T-helper 2 cell (primary cell): ENCODE measurements around the gene TRMU.
"Not testable (repeated sequence)": the region's sequence is repeated elsewhere in the genome, so short reads cannot be mapped to it uniquely, and the experiment has no call there.

Experiments used
- DNase-seq, 5 experiments: peaks; one replicate each; pipeline versions ENCODE4 v3.0.0 to v3.0.0-alpha.2; 2012 to 2022

TRMU gene

DNA sequence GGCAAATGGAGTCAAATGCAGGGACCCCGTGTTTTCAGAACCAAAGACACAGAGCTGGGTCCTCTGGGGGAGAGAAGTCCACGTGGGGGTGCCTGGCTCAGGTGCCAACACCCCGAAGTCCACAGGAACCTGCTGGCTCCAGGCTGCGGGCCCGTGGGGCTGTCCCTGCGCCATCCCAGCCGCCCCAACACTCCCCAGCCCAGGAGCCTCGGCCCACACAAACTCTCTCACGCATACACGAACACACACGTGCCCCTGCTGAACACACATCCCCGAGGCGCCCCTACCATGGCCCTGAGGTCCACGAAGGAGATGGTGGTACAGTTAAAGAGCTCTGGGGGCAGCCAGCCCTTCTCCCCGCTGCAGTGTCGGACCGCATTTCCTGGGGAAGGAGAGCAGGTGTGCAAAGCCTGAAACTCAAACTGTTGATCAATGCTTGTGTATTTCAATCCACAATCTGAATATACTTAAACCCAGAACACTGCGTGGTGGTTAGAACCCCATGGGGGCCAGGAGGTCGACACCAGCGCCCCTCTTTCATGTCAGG is 54.7 kb downstream of the TRMU start:
- DNase-seq, result no peak

DNA sequence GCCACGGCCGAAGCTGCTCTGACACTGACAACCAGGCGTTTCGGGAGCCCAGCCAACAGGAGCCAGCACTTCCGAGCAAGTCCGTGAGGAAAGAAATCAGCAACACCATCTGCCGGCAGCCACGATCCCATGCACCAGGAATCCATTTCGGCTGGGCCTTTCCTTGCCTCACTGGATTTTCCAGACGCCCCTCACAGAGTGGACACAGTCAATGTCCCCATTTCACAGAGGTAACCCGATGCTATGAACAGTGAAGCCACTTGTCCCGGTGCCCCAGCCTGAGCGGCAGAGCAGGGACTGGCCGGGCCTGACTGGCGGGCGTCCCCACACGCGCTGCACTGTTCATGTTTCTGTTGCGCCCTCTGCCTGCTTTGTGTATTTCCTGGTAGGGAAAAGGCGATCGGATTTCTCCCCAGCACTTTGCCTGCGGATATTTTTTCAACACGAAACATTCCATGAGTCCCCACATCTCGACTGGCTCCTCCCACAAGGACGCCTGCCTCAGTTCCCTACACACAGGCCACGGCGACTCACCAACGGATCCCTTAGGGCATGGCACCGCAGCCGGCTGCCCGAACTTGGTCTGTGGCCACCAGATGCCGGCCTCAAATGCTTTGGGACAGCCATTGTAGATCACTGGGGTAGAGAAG is 55.3 kb downstream of the TRMU start:
- DNase-seq, result no peak

DNA sequence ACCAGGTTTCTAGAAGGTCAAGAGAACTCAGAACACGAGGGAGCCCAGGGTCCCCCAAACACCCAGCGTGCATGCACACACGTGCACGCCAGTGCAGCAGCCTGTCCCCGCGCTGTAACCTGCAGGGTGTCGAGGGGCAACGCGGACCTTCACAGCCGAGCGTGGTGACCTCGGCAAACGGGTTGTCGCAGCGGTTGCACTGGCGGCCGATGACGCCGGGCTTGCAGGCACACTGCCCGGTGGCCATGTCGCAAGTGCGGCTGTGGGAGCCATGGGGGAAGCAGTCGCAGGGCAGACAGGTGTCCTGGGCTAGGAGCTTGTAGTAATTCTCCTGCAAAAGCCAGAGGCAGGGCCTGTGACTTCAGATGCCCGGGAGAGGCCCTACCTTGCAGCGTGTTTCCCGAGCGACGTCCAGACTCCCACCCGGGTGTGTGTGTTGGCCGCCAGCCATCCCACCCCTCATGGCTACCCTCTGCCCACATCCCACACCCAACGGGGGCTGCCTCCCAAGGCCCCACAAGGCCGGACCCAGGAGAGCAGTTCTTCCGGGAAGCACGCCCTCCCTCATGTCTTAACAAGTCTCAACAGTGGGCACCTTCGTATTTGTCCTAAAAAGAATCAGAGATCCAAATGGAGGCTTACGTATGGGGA is 56.1 kb downstream of the TRMU start:
- no peak for DNase-seq

DNA sequence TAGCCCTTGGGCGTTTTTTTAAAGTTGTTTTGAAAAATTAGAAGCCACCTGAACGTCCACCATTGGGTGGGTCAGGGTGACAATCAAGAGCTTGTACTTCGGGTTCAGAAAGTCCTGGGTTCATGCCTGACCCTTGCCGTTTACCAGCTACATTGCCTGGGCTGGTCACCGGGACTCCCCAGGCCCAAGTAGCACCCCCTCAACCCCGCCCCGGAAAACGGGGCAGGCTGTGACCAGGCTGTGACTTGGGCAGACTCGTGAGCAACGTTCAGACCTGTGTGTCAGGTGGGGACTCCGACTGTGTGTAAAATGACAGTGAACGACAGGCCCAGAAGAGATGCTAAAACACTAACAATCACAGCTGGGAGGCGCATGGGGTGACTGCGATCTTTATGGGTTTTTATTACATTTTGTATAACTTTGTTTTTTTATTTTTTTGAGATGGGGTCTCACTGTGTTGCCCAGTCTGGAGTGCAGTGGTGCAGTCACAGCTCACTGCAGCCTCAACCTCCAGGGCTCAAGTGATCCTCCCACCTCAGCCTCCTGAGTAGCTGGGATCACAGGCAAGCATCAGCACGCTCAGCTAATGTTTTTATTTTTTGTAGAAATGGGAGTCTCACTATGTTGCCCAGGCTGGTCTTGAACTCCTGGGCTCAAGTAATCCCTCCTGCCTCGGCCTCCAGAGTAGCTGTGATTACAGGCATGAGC is 56.8 kb downstream of the TRMU start:
- no peak for DNase-seq

DNA sequence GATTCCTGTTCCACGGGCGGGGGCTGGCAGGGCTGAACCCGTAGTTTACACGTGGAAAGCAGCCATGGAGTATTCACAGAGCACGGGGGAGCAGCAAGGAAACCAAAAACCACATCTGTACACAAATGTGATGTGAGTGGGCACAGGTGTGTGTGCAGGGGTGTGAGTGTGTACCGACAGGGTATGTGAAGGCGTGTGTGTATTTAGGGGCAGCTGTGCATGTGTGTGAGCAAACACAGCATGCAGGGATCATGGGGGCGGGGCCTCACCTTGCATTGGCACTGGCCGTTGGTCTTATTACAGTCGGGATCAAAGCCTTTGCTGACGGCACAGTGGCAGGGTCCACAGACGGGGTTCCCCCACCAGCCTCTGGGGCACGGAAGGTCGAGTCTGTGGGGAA is 58.4 kb downstream of the TRMU start:
- DNase-seq, result no peak

DNA sequence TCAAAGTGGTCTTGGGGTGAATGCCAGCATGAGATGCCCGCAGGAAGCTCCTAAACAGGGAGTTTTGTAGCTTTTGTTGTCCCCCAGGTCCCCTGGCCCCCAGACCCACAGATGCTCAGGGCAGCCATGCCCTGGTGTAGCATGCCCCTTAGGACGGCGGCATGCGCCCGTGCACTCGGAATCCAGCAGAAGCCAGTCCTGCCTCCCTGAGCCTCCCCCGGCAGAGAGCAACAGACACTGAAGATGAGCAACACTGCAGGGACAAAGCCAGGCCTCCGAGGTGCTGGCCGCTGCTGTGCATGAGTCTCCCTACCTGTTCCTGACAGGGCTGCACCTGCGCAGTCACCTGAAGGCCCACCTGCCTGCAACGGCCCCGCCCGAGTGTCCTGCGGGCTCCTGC is 59.1 kb downstream of the TRMU start:
- DNase-seq, result no peak

DNA sequence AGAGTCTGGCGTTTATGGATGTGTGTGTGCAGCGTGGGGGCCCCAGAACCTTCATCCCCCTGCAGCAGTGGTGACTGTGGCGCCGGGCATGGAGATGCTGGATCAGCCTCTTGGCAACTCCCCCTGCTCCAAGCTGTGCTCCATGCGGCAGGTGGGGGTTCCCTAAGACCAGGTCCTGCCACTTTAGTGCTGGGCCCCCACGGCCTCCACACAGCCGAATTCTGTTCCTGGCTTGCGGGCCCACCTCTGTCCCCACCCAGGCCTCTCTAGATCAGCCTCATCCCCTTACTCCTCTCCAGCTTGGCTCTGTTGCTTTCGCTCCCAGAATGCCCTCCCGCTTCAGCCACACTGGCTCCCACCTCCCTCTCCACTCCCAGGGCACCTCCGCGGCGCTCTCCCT is 59.6 kb downstream of the TRMU start:
- DNase-seq, result no peak

DNA sequence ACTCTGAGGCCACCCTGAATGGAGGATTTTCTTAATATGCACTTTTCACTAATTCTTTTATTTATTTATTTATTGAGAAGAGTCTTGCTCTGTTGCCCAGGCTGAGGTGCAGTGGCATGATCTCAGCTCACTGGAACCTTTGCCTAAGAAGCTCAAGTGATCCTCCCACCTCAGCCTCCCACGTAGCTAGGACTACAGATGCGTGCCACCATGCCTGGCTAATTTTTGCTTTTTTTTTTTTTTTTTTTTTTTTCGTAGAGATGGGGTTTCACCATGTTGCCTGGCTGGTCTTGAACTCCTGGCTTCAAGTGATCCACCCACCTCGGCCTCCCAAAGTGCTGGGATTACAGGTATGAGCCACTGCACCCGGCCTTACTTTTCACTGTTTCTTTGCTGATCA is 61.5 kb downstream of the TRMU start:
- not testable (repeated sequence) for DNase-seq

DNA sequence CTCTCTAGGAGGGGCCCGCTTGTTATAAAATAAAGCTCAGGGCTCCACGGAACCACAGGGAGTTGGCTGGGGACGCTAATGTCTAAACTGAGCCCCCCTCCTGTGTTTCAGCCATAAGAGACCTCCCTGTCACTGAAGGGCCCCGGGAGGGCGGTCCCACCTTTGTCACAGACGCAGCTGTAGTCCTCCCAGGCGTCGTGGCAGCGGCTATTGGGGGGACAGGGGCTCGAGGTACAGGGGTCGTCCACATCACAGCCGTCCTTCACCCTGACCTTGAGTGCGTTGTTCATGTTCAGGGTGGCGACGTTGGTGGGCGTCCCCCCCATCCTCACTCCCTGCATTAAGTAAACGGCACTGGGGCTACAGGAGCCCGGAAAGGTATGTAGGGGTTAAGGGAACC is 62.0 kb downstream of the TRMU start:
- no peak for DNase-seq

DNA sequence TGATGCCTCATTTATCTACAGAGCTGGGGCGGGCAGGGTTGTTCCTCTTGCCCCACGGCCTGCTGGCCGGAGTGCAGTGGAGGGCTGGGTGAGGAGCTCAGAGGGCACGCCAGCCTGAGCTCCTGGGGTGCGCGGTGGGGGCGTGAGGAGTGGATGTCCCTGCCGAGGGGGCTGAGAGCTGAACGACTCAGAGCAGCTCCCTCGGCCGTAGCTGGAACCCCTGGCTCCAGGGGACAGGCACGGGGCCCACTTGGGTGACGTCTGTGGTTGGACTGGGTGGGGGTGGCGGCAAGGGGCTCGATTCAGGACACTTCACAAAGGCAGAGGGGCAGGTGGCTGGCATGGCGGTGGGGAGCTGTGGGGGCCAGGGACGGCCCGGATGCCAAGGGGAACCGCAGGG is 62.4 kb downstream of the TRMU start:
- DNase-seq, result no peak

DNA sequence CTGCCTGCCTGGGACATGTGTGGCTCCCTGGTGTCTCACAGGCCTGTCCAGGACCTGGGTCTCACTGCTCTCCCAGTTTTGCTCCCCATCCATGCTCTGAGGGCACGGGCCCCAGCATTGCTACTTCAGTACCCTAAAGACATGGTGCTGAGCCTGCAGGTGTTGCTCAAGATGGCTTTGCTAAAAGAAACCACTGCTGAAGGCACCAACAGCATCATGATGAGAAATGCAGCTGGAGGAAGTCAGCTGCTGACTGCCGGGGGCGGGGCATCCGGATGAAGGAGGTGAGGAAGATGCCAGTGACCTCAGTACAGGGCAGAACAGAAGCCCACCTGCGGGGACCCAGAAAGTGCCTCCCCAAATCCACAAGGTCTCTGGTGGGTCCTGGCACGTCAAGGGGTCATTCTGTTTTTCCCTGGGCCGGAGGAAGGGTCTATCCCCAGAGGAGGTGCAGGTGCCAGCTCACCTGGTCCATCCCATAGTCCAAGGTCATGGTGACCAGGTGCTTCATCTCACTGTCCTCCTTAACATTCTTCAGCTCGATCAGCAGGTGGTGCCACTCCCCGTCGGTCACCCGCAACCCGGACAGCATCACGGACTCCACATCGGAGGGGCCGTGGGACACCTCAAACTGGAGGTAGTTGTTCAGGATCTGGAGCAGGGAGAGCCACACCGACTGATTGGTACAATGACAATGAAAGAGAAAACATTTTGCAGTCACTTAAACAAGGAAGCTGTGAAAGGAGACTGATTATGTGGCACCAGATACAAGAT is 63.9 kb downstream of the TRMU start:
- DNase-seq, result no peak

DNA sequence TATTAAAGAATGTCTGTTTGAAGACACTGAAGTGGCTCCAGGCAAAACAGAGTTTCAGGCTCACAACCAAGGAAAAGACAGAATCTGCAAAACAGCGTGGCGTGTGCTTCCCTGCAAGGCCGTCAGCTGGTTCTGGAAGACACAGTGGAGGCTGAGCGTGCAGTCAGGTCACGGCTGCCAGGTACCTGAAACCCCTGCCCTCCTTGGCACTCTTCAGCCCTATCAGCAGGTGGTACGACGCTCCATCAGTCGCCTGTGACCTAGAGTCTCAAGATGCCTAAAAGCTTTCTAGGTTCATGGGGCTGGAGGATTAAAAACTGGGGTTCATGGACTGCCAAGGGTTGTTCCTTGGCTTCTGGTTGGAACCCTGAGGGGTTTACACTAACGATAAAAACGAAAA is 65.9 kb downstream of the TRMU start:
- DNase-seq, result no peak

DNA sequence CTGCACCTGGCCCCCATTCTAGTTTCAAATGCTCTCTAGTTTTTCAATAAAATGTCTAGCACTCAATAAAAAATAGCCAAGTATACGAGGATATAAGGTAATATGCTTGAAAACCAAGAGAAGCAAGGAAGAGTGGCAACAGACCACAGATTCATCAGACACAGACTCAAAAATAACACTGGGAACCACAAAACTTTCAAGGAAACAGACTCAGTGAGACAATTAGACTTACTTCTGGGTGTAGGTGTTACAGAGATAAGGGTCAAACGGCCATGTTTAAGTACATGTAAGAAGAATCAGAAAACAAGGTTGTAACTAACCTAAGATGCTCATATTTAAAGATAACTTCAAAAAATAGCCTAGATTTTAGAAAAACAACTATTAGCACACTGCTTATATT is 67.0 kb downstream of the TRMU start:
- DNase-seq, result peak in 1 of 5 experiments; percentile 20

DNA sequence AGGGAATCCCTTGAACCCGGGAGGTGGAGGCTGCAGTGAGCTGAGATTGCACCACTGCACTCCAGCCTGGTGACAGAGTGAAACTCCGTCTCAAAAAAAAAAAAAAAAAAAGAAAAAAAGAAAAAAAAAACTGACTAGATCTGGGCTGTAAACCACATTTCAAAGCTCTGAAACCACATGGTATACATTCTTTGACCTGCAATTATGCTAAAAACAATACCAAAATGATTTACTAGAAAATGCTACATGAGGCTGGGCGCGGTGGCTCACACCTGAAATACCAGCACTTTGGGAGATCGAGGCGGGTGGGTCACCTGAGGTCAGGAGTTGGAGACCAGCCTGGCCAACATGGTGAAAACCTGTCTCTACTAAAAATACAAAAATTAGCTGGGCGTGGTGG is 68.4 kb downstream of the TRMU start:
- DNase-seq, result peak in 2 of 5 experiments; percentile 19 to 46

DNA sequence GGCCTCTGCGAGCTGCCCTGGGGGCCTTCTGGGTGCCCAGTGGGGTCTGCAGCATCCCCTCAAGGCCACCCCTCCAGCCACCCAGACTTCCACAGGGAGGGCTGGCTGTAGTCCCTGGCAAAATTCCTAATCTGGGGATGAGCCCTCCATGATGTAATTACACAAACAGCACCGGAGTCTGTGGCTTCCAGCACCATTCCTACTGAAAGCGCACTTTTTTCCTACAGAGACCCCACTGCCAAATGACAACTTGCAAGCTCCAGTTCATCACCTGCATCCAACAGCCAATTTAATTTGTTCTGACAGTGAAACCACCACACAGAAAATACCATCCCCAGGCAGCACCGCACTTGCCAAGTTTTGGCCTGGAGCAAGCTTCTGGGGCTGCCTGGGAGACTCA is 70.4 kb downstream of the TRMU start:
- DNase-seq, result no peak

DNA sequence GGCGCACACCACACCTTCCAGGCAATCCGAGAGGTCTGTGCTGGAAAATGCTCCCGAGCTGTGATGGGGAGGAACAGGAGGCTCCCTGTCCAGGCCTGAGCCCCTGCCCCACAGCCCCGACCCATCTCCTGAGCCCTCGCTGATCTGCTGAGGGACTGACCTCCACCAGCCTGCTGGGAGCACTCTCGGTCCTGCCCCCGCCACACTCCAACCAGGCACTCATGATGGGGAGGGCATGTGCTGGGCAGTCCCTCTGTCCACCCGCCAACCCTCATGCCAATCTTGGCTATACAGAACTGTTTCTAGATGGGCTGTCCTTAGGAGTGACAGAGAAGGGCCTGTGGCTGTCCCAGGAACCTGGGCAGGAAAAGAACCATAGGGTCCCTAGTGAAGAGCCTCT is 70.8 kb downstream of the TRMU start:
- DNase-seq, result no peak

DNA sequence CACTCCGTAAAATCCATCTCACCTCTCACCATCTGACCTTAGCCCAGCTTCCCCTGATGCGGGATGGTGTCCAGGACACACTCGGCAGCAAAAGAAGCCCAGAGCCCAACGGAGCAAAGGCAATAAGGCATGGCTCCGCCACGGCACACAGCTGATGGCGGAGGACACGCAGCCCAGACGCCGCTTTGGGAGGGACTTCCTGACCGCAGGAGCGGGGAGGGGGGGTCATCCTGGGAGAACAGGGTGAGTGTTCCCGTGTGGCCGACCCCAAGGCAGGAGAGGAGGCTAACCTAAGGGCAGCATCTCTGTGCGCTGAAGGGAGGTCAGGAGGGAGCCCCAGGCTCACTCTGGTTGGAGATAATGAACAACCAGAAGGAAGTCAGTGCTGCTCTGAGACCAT is 71.3 kb downstream of the TRMU start:
- DNase-seq, result no peak
